Amniotic stem cell (primary cell): ENCODE results near the gene ALDH4A1.
"Not testable (repeated sequence)": the region's sequence is repeated elsewhere in the genome, so short reads cannot be mapped to it uniquely, and the experiment has no call there.

ENCODE experiments used
- DNase-seq: peaks from one replicate; lab custom pipeline; 2025; lab: John Stamatoyannopoulos, UW

The ALDH4A1 gene

GRCh38 chr1:18878538-18879214, 23.7 kb downstream of the ALDH4A1 start:
- DNase-seq, result no peak

- DNase-seq, result no peak
Observed at GRCh38 chr1:18877282-18877681, 25.1 kb downstream of the ALDH4A1 start.

DNA sequence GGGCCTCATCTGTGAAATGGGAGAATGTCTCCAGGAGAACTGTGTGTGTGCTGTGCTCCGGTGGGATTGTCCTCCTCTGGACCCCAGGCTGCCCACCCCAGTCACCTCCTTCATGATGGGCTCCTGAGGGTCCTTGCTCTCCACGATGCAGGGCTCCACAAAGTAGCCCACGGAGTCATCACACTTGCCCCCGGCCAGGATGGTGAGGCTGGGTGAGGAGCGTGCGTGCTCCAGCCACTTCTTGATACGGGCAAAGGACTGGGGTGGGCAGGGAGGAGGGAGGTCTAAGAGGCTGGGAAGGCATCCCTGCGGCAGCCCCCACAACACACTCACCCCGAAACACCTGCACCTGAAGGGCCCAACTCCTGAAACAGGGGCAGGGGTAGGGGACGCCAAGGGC, 26.1 kb downstream of the ALDH4A1 start:
- DNase-seq, result no peak

DNA sequence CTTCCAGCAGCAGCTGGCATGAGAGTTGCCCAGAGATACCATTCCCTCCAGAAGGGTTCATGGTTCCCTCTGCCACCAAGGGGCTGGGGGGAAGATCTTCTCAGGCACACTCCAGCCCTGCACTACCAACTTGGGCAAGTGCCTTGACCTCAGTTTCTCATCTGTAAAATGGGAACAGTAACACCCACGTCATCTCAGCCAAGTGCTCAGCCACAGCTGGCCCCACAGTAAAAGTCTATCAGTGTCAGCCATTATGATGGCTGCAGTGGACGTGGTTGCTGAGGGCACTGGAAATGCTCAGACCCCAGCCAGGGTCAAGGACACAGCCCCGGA, 26.6 kb downstream of the ALDH4A1 start:
- no peak for DNase-seq

- peak; percentile 13 for DNase-seq
Observed at GRCh38 chr1:18875107-18875795, 27.1 kb downstream of the ALDH4A1 start.

DNA sequence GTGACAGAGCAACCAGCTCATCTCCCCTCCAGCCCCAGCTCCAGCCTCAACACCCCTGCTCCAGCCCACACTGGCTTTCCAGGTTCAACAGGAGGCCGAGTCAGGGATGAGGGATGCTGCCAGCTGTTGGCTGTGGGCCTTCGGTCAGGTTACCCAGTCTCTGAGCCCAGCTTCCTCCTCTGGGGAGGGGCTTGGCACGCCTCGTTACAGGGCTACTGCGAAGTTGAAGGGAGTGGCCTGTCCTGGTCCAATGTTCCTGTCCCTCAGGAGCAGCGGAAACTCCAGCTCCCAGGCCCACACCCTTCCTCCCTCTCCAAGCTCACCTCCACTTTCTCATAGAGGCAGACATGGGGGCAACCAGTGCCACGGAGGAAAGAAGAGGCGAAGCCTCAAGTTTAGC, 27.8 kb downstream of the ALDH4A1 start:
- DNase-seq, result no peak

- DNase-seq, result no peak
Observed at GRCh38 chr1:18874036-18874435, 28.3 kb downstream of the ALDH4A1 start.

GRCh38 chr1:18872071-18872611, 30.2 kb downstream of the ALDH4A1 start:
- DNase-seq, result no peak

DNA sequence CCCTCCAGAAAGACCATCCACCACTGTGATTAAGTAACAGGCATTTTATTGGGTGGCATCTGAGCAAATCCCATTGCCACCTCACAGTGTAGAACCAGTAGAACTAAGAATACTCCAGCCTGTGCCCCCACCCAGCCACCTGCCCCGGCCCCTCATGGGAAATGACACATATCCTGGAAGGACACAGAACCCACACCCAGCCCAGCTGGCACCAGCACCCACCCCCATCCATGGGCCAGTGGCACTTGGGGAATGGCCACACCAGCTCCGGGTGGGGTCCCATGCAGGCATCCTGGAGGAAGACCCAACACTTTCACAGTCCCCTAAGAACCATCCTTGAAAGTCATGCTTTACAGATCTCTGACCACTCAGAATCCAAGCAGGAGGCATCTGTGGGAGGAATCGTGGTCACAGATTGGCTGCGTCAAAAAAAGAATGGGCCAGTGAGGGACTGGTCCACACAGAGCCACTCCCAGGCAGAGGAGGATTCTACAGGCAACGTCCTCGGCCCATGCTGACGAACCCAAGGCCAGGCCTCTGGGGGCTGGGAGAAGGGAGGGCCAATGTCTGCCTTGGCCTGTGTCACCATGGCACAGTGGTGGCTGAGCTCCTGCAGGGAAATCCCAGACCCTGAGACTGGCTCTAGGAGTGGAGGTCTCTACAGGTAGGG, 30.8 kb downstream of the ALDH4A1 start:
- no peak for DNase-seq

DNA sequence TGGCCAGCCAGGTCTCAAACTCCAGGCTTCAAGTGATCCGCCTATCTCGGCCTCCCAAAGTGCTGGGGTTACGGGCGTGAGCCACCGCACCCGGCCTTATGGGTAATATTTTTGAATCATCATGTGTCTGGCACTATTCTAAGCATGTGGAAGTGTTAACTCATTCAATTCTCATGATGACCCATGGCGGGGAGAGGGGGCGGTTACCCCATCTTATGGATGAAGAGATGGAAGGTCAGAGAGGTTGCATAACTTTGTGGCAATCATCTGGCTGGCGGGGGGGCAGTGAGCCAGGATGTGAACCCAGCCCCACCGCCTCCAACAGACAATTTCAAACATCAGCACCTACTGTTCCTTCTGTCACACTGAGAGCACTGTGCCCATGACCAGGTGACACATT, 31.4 kb downstream of the ALDH4A1 start:
- DNase-seq, result no peak

- not testable (repeated sequence) for DNase-seq
Observed at GRCh38 chr1:18870595-18870865, 31.8 kb downstream of the ALDH4A1 start.

DNA sequence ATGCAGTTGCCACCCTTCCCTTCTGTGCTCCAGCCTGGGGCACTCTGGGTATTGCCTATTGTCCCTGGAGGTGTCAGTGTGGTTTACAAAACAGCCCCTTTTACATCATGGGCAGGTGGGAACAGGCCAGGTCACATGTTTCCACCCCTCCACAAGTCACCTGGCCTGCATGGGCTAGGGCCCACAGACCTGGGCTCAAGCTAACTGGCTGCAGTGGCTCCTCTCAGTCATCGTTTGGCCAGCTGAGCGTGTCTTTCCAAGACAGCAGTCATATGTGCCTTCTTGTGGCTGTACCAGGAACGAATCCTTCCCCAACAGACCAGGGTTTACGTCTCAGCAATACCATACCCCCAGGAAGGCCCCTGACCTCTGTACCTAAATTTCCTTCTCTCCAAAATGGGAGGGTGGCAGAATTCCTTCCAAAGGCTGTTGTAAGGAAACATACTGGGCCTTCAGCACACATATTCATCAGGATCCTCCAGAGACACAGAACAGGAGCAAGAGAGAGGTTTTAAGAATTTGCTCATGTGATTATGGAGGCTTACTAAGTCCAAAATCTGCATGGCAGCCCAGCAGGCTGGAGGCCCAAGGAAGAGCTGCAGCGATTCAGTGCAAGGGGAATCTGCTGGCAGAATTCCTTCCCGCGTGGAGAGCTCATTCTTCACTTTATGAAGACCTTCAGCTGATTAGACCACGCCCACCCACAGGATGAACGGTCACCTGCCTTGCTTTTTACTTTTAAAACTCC, 32.3 kb downstream of the ALDH4A1 start:
- no peak for DNase-seq

DNA sequence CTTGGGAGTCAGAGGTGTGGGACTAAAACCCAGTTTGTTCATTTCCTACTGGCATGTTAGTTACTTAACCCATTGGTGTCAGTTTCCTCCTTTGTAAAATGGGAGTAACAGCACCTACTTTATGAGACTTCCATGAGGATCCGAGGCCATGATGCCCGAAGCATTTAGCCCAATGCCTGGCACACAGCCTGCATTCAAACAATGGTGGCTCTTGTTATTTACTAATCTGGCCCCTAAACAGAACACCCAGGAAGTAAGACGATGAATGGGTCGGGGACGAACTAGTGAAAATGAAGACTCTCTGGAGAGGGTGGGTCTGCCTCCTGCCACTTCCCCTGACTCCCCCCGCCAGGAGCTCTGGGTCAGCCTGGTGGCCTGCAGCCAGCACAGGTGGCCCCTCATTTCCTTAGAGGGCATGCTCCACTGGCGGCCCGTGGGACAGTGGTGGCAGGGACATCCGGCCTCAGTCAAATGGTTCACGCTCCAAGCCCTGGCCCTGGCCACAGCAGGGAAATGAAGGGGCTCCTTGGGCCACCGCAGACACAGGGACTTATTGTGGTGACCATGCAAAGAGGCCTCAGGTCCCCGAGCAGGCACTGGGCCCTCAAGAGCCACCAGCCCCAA, 33.4 kb downstream of the ALDH4A1 start:
- DNase-seq, result no peak

DNA sequence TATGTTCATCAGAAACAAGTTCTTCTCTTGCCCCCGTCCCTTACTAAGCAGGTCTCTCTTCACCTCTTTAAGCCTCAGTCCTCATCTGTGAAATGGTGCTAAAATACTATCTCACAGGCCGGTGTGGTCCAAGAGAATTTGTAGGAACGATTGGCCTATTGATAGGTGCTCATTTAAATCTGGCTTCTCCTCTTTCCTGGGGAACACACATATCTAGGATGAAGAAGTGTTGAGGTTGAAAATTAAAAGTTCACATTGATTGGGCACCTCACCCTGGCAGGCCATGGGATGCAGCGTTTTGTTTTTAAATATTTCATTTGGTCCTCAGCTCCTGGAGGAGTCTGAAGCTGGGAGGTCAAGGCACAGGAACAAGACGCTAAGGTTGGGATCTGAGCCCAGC, 34.0 kb downstream of the ALDH4A1 start:
- no peak for DNase-seq

DNA sequence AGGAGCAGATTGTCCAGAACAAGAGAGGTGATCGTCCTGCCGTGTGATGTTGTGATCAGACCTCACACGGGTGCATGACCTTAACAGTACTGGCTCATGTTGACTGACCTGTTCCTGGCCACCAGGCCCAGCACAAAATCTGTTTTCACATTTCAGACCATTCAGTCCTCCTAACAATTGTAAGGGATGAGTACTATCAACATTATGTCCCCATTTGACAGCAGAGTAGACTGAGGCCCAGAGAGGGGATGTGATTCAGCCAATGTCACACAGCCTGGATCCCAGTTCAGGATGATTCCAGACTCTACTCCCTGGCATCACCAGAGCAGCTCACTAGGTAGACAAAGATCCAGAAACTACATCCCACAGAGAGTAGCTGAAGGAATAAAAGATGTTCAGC, 35.5 kb downstream of the ALDH4A1 start:
- DNase-seq, result no peak

DNA sequence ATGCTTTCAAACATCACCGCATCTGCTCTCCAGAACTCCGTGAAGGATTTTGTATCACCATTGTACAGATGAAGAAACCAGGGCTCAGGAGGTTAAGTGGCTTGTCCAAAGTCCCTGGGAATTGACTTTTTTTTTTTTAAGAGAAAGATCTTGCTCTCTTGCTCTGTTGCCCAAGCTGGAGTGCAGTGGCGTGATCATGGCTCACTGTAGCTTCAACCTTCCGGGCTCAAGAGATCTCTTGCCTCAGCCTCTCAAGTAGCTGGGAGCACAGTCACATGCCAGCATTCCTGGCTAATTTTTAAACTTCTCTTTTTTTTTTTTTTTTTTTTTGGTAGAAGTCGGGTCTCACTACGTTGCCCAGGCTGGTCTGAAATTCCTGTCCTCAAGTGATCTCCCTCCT, 36.0 kb downstream of the ALDH4A1 start:
- DNase-seq, result no peak

GRCh38 chr1:18865176-18865575, 37.2 kb downstream of the ALDH4A1 start:
- DNase-seq, result no peak

DNA sequence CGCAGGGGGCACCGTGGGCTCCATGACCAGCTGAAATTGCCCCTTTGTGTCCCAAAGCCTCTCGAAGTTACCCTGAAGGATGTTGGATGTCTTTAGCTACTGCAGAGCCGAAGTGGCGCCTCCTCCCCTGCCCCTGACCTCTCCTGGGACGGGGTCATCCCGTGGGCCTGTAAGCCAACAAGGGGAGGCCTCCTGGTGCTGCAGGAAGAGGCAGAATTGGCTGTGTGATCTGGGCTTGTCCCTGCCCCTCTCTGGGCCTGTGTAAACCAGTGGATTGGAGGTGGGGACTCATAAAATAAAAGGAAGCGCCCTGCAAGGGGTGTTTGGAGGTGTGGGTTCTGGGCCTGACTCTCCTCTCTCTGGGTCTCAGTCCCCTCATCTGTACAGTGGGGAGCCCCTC, 40.8 kb downstream of the ALDH4A1 start:
- DNase-seq, result no peak

DNA sequence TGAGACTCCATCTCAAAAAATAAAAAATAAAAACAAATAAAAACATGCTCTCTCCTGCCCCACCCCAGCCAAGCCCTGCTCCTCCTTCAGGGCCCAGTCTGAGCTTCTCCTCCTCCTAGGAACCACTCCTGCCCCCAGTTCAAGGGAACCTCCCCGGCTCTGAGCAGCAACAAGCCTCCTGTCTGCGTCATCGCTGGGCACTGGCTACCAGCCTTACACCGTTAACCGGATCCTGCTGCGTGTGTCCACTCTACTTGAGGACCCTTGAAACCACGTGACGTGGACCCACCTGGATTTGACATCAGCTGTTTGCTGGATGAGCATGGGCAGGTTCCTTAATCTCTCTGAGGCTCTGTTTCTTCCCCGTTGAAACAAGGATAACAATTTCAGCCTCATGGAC, 41.3 kb downstream of the ALDH4A1 start:
- no peak for DNase-seq

DNA sequence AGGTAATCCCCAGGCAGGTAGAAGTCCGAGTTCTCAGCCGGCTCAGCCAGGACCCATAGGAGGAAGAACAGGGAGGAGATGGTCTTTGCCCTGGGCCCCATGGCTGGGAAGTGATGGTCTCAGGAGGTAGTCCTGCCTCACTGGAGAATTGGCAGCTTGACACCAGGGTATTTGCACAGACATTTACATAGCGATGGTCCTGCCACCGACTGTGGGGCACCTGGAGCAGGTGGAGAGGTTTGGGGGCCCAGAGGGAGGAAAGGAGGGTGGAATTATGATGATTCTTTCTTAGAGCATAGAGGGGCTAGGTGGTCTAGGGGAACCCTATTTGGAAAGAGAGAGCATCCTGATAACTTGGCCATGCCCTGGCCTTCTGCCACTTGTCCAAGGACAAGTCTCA, 42.8 kb downstream of the ALDH4A1 start, which contains the start of gene TAS1R2:
TAS1R2 (minus strand) TSS at position 101 of the 400 bp plus-strand sequence; CDS start at position 101, 0 bp downstream.
- DNase-seq, result no peak

DNA sequence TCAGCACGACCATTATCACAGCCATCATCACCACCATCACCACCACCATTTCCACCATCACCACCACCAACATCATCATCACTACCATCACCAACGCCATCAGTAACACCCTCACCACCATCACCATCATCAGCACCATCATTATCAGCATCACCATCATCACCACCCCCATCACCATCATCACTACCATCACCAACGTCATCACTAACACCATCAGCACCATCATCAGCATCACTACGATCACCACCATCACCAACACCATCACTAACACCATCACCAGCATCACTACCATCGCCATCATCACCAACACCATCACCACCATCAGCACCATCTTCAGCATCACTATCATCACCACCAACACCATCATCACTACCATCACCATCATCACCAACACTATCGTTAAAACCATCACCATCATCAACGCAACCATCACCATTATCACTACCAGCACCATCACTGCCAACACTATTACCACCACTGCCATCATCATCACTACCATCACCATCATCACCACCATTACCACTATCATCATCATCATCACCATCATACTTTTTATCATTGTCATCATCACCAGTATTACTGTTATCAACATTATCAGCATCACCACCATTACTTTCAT, 44.2 kb downstream of the ALDH4A1 start:
- DNase-seq, result no peak

- no peak for DNase-seq
Observed at GRCh38 chr1:18856435-18856834, 45.9 kb downstream of the ALDH4A1 start.
